Measurements from ENCODE around the gene GPR176.

Gene GPR176

DNA sequence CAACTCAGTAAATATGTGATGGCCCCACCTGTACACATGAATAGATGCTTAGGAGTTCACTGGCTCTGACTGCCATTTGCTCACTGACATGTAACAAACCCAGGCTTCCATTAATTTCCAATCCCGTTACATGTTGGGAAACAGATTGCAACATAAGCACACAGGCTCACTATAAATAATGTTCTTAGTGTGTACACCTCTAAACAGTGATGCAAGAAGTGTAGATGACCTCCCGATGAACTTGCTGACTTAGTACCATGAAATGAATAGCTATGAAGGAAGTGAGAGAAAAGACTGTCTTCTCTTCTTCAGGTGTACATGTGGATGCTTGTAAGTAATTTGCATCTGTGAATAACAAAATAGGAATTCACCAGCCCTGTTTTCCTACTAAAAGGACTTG lies 116.0 kb downstream of the GPR176 start:
- DNase-seq (ENCODE audit: low read depth in 2 of 2), result no peak

DNA sequence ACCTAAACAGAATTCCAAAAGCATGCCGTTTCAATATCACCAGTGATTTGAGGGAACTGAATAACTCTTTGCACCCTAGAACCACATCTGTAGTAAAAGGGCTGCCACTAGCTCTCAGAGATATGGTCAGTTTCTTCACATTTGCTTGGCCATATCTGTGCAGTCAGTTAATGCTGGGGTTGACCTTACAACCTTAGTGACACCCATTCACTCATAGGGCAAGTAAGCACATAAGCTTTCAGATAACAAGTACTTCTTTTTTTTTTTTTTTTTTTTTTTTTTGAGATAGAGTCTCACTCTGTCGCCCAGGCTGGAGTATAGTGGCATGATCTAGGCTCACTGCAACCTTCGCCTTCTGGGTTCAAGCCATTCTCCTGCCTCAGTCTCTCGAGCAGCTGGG lies 117.0 kb downstream of the GPR176 start:
- DNase-seq (ENCODE audit: low read depth in 2 of 2), result no peak

GRCh38 chr15:39801641-39802309 lies 118.3 kb downstream of the GPR176 start:
- no peak for DNase-seq (ENCODE audit: low read depth in 2 of 2)

DNA sequence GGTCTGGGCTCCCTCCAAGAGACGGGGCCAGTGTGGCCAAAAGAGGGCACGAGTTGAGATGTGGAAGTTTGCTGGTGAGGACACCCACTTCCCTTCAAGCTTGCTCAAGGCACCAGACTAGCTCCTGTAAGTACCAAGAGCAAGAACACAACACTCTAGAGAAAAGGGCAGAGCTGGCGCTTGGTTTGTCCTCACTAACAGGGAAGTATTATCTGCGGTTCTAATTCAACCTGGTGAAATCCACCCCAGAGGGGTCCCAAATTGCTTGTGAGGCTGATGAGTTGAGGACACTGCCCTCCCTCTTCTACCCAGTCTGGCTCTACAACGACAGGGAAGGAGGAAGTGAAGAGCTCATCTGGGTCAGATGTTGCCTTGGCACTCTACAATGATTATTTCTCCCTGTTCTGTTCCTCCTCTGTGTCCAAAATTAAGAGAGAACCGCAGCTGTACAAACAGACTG lies 120.5 kb downstream of the GPR176 start:
- DNase-seq (ENCODE audit: low read depth in 2 of 2), result no peak

DNA sequence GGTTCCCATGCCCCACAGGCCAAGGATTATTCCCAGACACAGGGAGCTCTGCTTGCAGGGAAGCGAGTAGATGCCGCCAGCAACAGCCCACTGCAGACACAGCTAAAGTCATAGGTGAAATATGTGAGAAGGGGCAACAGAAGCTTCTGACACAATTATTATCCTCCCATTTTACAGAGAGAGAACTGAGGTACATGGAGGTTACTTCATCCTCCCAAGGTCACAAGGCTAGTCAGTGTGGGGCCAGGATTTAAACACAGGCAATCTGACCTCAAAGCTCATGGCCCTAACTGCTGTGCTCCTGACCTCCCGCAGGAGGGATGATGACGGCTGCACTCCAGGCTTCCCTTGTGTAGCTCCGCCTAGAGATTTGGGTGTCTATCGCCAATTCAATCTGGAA lies 121.7 kb downstream of the GPR176 start:
- DNase-seq (ENCODE audit: low read depth in 2 of 2), result no peak

- no peak for DNase-seq (ENCODE audit: low read depth in 2 of 2)
Measured at GRCh38 chr15:39797407-39797806, 122.7 kb downstream of the GPR176 start.

DNA sequence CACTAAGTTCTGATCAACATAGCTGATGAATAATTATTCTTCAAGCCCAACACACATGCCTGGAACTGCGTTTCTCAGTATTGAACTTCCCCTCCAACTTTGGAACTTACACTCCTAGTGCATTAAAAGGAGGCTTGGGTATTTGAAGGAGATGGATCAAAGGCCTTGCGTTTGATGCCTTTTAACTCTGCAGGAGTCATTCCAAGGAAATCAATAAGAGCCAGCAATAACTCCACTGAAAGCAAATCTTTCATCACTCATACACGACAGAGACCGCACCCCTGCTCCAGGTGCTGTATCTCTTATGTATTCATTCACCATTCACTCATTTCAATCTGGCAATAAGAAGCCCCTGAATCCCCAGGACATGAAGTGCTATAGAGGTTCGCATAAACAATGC lies 123.5 kb downstream of the GPR176 start:
- DNase-seq (ENCODE audit: low read depth in 2 of 2), result no peak

GRCh38 chr15:39795486-39795885 lies 124.6 kb downstream of the GPR176 start:
- no peak for DNase-seq (ENCODE audit: low read depth in 2 of 2)

- DNase-seq (ENCODE audit: low read depth in 2 of 2), result no peak
Measured at GRCh38 chr15:39794954-39795353, 125.1 kb downstream of the GPR176 start.

GRCh38 chr15:39793923-39794322 lies 126.1 kb downstream of the GPR176 start:
- no peak for DNase-seq (ENCODE audit: low read depth in 2 of 2)

- DNase-seq (ENCODE audit: low read depth in 2 of 2), result no peak
Measured at GRCh38 chr15:39792844-39793335, 127.2 kb downstream of the GPR176 start.

- DNase-seq (ENCODE audit: low read depth in 2 of 2), result no peak
Measured at GRCh38 chr15:39792025-39792843, 127.8 kb downstream of the GPR176 start.

- no peak for DNase-seq (ENCODE audit: low read depth in 2 of 2)
Measured at GRCh38 chr15:39789736-39790135, 130.3 kb downstream of the GPR176 start.

GRCh38 chr15:39788800-39789565 lies 131.1 kb downstream of the GPR176 start:
- no peak for DNase-seq (ENCODE audit: low read depth in 2 of 2)

DNA sequence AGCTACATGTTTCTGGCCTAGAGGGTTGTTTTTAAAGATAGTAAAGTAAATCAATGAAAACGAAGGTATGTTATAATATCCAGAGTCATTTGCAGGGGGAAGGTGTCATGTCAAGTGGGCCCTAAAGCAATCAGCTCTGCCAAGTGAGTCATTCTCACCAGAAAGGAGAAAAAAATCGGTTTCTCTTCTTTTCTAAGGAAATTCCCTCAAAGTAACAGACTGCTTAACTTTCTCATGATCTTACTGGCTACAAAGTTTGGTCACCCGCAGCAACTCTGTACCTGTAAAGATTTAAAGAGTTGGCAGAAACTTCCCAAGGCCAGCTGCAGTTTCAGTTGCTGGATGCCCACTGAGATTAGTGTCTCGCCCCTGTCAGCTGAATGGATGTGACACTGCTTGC lies 132.0 kb downstream of the GPR176 start:
- no peak for DNase-seq (ENCODE audit: low read depth in 2 of 2)

GRCh38 chr15:39787479-39787878 lies 132.6 kb downstream of the GPR176 start:
- DNase-seq (ENCODE audit: low read depth in 2 of 2), result no peak

DNA sequence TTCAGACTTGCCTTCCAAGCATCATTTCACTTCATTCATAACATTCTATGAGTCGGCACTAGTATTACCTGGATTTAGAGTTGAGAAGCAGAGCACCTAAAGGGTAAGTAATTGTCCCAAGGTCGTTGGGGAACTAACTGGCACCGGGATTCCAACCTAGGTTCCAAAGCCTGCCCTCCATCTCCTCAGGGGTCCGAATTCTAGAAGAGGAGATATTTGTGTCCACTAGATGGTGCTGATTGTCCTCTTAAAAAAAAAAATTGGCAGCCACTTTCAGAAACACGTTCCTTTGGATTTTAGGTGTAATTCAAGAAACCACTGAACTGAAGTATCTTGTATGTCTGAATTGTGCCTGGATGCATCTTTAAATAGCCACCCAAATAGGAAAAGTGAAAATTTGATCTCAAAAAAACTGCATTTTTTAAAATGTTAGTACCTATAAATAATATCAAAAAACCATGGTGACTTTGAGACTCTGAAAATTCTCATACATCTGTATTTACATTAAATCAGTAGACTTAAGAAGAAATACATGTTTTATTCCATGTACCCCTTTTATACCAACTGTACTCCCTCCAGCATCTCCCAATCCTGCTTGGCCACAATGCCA lies 133.5 kb downstream of the GPR176 start:
- no peak for DNase-seq (ENCODE audit: low read depth in 2 of 2)

GRCh38 chr15:39785841-39786240 lies 134.2 kb downstream of the GPR176 start:
- DNase-seq (ENCODE audit: low read depth in 2 of 2), result no peak

DNA sequence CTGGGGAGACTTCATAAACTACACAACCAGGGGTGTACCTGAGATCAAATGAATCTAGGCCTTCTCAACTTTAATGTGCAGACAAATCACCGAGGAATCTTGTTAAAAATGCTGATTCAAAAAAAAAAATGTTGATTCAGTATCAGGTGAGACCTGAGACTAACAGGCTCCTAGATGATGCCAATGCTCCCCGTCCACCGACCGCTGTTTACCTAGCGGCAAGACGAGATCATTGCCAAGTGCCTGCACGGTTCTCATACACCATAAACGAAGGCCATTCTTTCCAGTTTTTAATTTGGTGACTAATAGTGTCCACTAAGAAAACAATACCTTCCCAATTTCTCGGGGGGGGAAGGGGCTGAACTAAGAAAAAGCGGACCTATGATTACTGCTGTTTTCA lies 134.9 kb downstream of the GPR176 start:
- DNase-seq (ENCODE audit: low read depth in 2 of 2), result no peak

- no peak for DNase-seq (ENCODE audit: low read depth in 2 of 2)
Measured at GRCh38 chr15:39784638-39785037, 135.4 kb downstream of the GPR176 start.

- no peak for DNase-seq (ENCODE audit: low read depth in 2 of 2)
Measured at GRCh38 chr15:39784125-39784524, 135.9 kb downstream of the GPR176 start.

DNA sequence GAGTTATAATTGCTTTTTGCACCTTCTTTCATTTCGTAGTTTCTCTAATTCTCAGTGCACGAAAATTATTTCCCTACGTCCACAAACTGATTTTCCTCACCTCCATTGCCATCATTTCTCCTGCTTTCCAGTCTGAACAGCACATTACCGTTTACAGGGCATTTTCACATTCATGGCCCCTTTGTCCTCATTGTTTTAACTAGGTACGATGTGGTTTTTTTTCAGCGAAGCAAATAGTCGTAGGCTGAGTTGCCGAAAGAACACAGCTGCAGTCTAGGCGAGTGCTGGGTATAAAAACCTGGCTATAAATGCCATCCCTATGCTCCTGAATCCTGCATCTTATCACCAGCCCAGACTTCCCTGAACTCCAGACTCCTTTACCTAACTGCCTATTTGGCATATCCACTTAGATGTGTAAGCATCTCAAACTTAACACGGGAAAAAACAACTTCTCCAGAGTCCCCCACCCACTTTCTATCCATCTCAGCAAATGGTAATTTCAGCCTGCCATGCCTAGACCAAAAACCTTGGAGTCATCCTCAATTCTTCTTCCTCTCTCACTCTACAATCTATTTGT lies 136.7 kb downstream of the GPR176 start:
- no peak for DNase-seq (ENCODE audit: low read depth in 2 of 2)
